ENCODE data around the gene PTPRK. TPM values are rescaled to one million over a fixed set of nuclear protein-coding genes. Genes with fewer than 3 reads are reported as not detected.
A peak's percentile ranks its signal among the peaks of the same experiment; 100 is the strongest.

PTPRK gene
- total and polyA plus RNA-seq, 2 of the 13 experiments (the other 11 are each of a cell fraction or from before 2014, with no cell fraction given) = 43.6 to 98.3 TPM

- TF ChIP-seq BCL3 (CRISPR knock-in tag; IDR thresholded peaks at IDR 0.05) (no peak), CSRNP1 (CRISPR knock-in tag; IDR thresholded peaks at IDR 0.05) (no peak; the same call in 1 of the 2 replicates), ZBTB40 (IDR thresholded peaks at IDR 0.05) (no peak), ZBTB40 (CRISPR knock-in tag; IDR thresholded peaks at IDR 0.05) (no peak; the same call in 1 of the 2 replicates), DNMT1 (CRISPR knock-in tag; IDR thresholded peaks at IDR 0.05) (no peak; the same call in none of the 2 replicates), SIN3A (IDR thresholded peaks at IDR 0.05; ENCODE audit: borderline replicate concordance, low read depth, low read length) (0 out of 2 replicates have a peak, but pooled peaks have one; percentile 55), ZNF232 (CRISPR knock-in tag; IDR thresholded peaks at IDR 0.05; ENCODE audit: borderline replicate concordance) (peak; percentile 95), ZNF589 (CRISPR knock-in tag; conservative IDR thresholded peaks at IDR 0.05) (no peak)
- TF ChIP-seq, protein P1, sequence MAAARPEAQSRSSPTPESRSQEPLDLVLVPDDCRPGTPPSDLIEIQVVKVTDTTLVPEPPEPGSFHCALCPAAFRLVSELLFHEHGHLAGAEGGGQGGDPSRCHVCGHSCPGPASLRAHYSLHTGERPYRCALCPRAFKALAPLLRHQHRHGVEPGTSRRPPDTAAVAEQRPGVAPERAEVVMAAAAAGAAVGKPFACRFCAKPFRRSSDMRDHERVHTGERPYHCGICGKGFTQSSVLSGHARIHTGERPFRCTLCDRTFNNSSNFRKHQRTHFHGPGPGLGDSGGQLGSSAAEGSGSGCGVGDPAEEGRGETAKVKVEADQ (CRISPR knock-in tag; IDR thresholded peaks at IDR 0.05; ENCODE audit: borderline replicate concordance) = no peak; the same call in 1 of the 2 replicates
- TF ChIP-seq, protein P2, sequence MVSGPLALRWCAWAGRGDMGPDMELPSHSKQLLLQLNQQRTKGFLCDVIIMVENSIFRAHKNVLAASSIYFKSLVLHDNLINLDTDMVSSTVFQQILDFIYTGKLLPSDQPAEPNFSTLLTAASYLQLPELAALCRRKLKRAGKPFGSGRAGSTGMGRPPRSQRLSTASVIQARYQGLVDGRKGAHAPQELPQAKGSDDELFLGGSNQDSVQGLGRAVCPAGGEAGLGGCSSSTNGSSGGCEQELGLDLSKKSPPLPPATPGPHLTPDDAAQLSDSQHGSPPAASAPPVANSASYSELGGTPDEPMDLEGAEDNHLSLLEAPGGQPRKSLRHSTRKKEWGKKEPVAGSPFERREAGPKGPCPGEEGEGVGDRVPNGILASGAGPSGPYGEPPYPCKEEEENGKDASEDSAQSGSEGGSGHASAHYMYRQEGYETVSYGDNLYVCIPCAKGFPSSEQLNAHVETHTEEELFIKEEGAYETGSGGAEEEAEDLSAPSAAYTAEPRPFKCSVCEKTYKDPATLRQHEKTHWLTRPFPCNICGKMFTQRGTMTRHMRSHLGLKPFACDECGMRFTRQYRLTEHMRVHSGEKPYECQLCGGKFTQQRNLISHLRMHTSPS (CRISPR knock-in tag; IDR thresholded peaks at IDR 0.05; ENCODE audit: low read depth) = no peak; the same call in 1 of the 2 replicates
These were observed 1.1 kb downstream of the PTPRK start (continued) for GRCh38 chr6:128519132-128519930.

All from HepG2 (cell line).